ENCODE data around the gene SCTR. TPM values are rescaled to one million over a fixed set of nuclear protein-coding genes. Genes with fewer than 3 reads are reported as not detected.

The SCTR gene
- total and polyA plus RNA-seq, 2 of the 13 experiments (the other 11 are each of a cell fraction or from before 2014, with no cell fraction given) = not detected

- 0 out of 2 replicates have a peak, but pooled peaks have one; percentile 5 for TF ChIP-seq MTF2 (CRISPR knock-in tag; IDR thresholded peaks at IDR 0.05; ENCODE audit: borderline replicate concordance)
- no peak for TF ChIP-seq PAXIP1 (CRISPR knock-in tag; conservative IDR thresholded peaks at IDR 0.05)
- TF ChIP-seq ZNF784 (CRISPR knock-in tag; IDR thresholded peaks at IDR 0.05; ENCODE audit: borderline replicate concordance) = no peak; the same call in 1 of the 2 replicates
- no peak for TF ChIP-seq ZNF572 (CRISPR knock-in tag; IDR thresholded peaks at IDR 0.05)
- TF ChIP-seq KLF6 (CRISPR knock-in tag; IDR thresholded peaks at IDR 0.05) = no peak
- TF ChIP-seq SKIL (CRISPR knock-in tag; IDR thresholded peaks at IDR 0.05; ENCODE audit: borderline replicate concordance) = no peak
- no peak for TF ChIP-seq SP140L (CRISPR knock-in tag; IDR thresholded peaks at IDR 0.05; ENCODE audit: borderline replicate concordance)
- TF ChIP-seq GLMP (CRISPR knock-in tag; IDR thresholded peaks at IDR 0.05; ENCODE audit: borderline replicate concordance) = no peak
- no peak for TF ChIP-seq HIVEP1 (CRISPR knock-in tag; IDR thresholded peaks at IDR 0.05)
- no peak for TF ChIP-seq PPARG (CRISPR knock-in tag; conservative IDR thresholded peaks at IDR 0.05)
- TF ChIP-seq RBAK (CRISPR knock-in tag; IDR thresholded peaks at IDR 0.05) = no peak
- TF ChIP-seq SNAI1 (CRISPR knock-in tag; IDR thresholded peaks at IDR 0.05; ENCODE audit: borderline replicate concordance) = 0 out of 2 replicates have a peak, but pooled peaks have one; percentile 19
- no peak for TF ChIP-seq KDM6A (CRISPR knock-in tag; IDR thresholded peaks at IDR 0.05; ENCODE audit: low read depth)
- no peak for TF ChIP-seq ZNF619 (CRISPR knock-in tag; IDR thresholded peaks at IDR 0.05)
- 0 out of 2 replicates have a peak, but pooled peaks have one; percentile 18 for TF ChIP-seq ZNF777 (CRISPR knock-in tag; IDR thresholded peaks at IDR 0.05)
- no peak for TF ChIP-seq TOE1 (CRISPR knock-in tag; IDR thresholded peaks at IDR 0.05)
- TF ChIP-seq TAF15 (IDR thresholded peaks at IDR 0.05; ENCODE audit: low read depth, low read length, poor library complexity, severe bottlenecking) = no peak
- TF ChIP-seq TEAD3 (CRISPR knock-in tag; optimal IDR thresholded peaks at IDR 0.05; ENCODE audit: borderline replicate concordance) = no peak
- TF ChIP-seq FOXA3 (CRISPR knock-in tag; IDR thresholded peaks at IDR 0.05) = no peak
Observed at GRCh38 chr2:119431976-119432850, 92.1 kb downstream of the SCTR start (continued).
